ENCODE results near the gene GGA1.

The GGA1 gene

GRCh38 chr22:37631448-37632173, 23.0 kb downstream of the GGA1 start:
- DNase-seq: no peak

DNA sequence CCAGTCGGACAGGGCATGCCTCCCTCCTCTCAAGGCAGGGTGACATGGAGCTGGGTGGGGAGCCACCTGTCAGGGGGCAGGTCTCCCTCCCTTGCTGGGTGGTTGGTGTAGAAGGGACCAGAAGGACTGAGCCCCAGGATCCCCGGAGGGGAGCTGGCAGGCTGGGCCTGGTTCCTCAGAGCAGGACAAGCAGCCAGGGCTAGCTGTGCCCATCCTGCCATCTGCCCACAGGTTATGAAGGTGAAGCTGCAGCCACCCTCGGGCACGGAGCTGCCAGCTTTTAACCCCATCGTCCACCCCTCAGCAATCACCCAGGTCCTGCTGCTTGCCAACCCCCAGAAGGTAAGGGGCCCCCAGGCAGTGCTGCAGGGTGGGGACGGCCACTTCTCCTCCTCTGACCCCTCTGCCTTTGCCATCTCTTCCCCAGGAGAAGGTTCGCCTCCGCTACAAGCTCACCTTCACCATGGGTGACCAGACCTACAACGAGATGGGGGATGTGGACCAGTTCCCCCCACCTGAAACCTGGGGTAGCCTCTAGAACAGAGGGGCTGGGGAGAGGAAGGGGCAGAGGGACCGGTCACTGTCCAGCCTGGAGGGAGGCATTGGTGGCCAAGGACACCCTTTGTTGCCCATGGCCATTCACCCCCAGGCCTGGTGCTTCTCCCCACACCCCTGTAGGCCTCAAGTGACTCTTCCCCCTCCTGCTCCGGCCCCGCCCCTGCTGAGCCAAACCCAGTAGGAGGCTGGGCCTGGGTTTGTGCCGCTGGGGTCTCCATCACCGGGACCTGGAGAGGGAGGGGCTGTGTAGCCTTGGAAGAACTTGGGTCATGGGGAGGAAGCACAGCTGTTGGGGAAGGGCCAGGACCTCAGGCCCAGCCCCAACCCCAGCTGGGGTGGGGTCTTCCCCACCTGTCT, 23.8 kb downstream of the GGA1 start:
- DNase-seq: no peak

DNA sequence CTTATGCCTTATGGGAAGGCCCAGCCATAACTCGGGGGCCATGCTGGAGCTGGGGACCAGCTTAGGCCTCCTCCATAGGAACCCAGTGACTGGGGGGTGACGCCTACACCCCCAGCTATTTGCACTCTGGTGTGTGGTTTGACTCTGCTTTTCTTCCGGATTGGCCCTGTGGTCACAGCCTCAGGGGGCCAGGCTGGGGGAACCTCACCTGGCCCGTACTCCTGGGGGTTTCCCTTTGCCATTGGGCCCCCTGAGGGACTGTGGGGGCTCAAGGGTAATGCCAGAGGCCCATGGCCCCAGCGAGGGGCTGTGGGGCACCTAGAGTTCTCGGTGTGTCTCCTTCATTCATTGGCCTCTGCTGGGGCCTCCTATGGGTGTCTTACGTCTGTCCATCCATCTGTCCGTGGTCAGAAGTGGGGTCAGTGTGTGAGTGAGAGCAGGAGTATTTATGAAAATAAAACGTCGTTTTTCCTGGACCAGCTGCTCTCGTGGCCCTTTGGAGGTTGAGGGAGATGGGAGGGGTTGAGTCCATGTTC, 24.5 kb downstream of the GGA1 start:
- no peak for DNase-seq

- DNase-seq: peak; percentile 82
These were observed 25.2 kb downstream of the GGA1 start for GRCh38 chr22:37633625-37634416.

DNA sequence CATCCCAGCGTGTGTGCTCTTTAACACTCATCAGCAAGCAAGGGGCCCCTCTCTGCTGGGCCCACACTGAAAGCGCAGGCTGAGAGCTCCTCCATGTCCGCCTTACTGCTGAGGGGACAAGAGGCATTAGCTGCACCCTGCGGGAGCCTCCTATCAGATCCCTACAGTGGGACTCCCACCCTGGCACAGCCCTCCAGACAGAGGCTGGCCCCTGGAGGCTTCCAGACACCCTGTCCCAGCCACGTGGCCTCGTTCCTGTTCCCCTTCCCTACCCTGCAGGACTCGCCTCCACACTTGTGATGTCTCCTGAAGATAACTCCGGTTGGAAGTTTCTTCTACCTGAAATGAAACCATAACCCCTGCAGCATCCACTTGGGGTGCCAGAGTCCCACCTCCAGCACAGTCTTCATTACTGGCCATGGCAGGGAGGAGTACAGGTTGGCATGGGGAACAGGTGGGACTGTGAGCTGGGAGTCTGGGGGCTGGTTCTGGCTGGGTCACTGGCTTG, 25.8 kb downstream of the GGA1 start:
- DNase-seq: no peak

DNA sequence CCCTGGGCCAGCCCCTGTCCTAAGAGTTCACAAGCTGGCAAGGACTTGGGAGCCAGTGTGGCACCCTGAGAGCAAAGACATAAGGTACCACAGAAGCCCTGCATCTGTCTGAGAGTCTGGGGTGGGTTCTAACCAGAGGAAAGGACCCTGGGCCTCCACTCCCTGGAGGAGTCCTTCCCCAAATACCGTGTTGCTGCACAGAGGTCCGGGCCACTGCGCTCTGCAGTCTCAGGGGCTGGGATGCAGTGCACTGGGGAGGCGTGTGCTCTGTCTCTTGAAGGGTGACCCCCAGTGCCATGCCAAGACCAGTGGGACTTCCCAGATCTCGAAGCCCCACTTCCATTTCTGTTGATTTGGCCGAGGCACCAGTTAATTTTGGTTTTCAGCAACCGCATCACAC, 26.5 kb downstream of the GGA1 start:
- DNase-seq: no peak

DNA sequence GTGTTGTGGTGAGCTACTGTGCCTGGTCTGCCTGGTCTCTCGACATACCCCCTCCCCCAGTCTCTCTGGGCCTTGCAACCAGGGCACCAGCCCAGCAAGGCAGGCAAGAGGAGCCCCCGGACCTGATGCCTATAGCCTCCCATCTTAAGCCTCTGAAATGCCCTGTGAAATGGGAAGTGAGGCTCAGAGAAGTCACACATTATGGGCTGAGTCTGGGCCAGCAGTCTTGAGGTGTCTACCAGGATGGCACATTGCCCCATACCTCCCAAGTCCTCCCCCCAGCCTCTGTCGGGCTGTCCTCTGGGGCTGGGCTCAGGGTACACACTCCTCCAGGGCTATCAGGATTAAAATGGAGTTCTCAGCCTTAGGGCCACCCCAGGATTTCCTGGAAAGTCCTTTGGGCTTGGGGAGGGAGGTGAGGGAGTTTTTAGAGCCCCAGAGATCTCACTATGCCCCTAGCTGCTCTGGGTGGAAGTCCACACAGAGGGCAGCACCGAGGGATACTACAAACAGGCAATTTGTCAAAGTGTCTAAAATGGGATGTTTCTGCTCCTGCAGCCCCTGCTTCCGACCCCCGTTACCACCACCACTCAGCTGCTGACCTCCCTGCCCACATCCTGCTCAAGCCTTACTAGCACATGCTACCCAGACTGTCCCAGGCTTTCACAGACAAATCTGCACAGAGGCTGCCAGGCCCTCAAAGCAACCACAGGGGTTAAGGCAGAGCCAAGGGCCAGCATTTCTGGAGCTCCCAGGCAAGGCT, 27.7 kb downstream of the GGA1 start:
- no peak for DNase-seq

DNA sequence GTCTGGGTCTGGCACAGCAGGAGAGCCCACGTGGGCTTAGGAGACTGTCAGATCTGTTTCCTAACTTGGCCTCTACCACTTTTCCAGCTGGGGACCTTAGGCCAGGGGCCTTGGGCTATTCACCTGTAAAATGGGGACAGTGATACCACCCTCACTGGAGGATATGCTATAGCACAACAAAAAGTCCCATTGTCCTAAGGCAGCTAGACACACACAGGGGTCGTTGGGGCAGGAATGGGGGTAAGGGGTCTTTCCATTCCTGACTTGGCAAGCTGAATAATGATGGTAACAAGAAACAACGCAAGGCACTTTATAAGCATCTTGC, 28.3 kb downstream of the GGA1 start:
- DNase-seq: no peak

GRCh38 chr22:37638391-37639069, 29.9 kb downstream of the GGA1 start:
- no peak for DNase-seq

DNA sequence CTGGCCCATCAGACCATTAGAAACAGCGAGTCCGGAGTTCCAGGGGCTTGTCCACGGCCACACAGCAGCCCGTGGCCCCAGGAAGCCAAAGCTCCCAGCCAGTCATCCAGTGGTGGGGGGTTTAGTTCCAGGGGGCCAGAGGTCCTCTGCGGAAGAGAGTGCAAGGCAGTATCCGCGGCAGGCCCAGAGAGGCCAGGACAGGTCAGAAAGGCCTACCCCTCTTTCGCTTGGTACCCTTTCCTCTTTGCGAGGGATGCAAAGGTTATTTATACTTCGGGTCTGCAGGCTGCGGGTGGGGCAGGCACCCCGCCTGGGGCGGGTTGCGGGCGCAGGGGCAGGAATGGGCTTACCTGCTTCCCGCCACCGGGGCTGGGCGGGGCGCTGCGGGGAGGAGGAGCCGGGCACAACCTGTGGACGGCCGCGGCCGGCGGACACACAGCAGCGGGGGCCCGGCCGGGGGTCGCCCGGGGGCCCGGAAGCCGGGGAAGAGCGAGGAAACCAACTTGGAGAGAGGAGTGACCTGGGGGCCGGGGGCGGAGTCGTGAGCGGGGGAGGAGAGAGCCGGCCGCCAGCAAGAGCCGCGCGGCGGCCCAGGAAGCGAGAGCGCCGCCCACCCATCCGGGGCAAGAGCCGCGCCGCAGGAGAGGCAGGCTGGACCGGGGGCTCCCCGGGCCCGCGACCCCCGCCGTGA, 30.6 kb downstream of the GGA1 start, which contains the start of gene SH3BP1:
TSS of gene SH3BP1 (plus strand) at position 600 of the 691 bp plus-strand sequence. CDS start 119 bp downstream, outside the sequence.
- peak; percentile 51 for DNase-seq

DNA sequence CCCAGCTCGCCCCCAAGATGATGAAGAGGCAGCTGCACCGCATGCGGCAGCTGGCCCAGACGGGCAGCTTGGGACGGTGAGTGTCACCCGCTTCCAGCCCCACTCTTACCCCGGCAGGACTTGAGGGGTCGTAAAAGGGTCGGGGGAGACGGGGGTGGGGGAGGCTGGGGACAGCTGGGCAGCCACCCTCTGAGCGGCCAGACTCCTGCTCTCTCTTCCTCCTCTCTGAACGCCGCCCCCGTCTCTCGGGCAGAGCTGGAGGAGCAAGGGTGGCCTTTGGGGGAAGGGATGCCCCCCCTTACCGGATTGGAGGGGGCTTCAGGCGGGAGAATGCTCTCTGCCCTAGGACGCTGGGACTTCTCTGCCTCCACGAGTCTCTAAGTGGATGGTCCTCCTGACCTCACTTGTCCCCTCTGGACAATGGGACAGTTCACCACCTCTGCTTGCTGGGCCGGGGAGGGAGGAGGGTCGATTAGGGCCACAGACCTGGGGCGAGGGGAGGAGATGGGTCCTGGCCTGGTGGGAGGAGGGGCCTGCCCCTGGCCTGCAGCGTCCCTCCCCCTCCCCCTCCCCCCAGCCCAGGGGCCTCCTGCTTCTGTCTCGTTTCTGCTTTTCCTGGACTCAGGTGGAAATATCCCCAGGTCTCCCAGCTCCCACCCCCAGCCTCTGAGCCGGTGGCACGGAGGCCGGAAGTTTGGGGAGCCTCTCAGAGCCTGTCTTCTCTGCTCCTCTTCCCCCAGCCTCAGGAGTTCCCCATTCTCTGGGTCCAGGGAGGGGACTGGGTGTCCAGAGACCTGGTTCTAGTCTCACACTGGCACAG, 31.3 kb downstream of the GGA1 start:
- DNase-seq: no peak

DNA sequence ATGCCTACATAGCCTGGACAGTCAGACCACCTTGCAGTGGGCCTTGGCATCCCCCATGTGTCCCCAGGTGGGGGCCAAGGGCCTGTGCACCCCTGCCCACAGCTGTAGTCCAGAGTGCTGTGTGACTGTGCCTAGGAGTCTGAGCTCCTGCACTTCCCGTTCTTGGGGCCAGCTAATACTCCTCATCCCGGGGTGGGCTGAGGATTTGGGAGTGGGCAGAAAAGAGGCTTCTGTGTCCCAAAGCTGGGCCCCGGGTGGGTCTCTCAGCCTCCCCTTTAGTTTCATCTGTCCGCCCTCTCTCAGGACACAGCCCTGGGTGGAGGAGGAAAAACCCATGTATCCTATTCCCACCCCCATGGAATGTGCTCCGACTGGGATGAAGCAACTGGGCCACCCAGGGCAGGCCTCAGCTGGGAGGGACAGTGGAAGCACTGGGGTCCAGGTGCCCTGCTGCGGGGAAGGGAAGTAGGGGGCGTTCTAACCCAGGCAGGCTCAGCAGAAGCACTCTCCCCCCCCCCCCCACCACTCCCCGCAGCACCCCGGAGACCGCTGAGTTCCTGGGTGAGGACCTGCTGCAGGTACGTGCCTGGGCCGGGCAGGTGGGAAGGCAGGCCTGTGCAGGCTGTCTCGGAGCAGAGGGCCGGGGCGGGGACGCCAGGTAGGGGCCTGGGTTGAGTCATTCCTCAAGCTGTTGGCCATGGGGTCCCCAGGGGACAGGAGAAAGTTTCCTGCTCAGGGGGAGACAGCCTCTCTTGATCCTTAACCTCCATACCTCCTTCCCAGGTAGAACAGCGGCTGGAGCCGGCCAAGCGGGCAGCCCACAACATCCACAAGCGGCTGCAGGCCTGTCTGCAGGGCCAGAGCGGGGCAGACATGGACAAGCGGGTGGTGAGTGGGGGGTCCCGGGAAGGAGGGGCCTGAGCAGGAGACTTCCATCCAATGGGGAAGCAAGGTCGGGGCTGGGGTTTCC, 32.2 kb downstream of the GGA1 start:
- DNase-seq: no peak

DNA sequence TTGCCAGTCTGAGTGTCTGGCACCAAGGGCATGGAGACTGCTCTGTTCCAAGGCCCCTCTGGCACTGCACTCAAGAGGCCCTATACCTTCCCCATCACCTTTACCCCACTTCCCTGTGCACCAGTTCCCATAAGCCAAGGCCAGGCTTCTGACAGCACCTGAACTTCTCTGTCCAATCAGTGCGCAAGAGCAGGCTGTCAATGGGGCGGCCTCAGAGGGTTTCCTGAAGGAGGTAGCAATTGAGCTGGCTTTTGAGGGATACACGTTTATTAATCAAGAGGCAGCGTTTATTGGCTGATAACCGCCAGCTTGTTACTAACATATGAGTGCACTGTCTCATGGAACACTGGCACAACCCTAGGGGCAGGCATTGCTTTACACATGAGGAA, 32.9 kb downstream of the GGA1 start:
- DNase-seq: no peak

DNA sequence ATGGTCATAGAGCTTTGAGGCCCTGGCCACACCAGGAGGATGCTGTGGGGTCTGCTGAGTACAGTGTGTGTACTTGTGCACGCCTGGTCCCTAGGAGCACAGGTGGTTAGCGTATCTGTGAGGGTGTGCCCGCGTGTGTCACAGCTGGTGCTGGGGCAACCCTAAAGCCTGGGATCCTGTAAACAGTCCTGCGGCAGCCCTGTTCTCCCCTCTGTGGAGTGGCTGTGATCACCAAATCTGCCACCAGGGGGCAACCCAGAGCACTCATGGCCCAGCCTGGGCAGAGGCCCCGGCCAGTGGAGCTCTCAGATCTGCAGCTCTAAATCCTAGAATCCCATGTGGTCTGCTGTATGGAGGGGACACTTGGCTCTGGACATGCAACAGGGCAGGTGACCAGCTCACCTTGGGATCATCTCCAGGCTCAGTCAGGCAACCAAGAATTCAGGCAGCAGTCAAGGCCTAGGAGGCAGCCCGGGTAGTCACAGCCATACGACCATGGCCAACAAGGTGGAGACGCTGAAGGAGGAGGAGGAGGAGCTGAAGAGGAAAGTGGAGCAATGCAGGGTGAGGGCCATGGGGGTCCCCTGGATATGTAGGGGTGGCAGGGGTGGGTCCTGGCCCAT, 34.7 kb downstream of the GGA1 start:
- DNase-seq: peak; percentile 61

GRCh38 chr22:37647317-37647716, 38.7 kb downstream of the GGA1 start:
- DNase-seq: no peak

DNA sequence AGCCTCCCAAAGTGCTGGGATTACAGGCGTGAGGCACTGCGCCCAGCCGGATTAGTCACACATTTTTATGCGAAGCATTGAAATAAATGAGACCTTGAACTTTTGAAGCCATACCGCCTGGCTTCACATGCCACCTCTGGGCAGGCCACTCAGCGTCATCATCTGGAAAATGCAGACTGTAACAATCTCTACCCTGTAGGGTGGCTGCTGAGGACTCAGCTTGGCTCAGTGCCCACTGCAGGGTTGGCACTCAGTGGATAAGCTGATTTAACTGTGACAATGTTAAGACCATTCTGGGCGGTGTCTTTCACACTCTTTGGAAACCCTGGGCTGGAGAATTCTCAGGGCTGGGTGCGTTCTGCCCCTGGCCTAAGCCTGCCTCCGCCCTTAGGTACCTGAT, 39.3 kb downstream of the GGA1 start:
- no peak for DNase-seq

GRCh38 chr22:37650463-37651136, 42.0 kb downstream of the GGA1 start:
- no peak for DNase-seq
